Measurements from ENCODE around the gene MRPL55.

Gene MRPL55

DNA sequence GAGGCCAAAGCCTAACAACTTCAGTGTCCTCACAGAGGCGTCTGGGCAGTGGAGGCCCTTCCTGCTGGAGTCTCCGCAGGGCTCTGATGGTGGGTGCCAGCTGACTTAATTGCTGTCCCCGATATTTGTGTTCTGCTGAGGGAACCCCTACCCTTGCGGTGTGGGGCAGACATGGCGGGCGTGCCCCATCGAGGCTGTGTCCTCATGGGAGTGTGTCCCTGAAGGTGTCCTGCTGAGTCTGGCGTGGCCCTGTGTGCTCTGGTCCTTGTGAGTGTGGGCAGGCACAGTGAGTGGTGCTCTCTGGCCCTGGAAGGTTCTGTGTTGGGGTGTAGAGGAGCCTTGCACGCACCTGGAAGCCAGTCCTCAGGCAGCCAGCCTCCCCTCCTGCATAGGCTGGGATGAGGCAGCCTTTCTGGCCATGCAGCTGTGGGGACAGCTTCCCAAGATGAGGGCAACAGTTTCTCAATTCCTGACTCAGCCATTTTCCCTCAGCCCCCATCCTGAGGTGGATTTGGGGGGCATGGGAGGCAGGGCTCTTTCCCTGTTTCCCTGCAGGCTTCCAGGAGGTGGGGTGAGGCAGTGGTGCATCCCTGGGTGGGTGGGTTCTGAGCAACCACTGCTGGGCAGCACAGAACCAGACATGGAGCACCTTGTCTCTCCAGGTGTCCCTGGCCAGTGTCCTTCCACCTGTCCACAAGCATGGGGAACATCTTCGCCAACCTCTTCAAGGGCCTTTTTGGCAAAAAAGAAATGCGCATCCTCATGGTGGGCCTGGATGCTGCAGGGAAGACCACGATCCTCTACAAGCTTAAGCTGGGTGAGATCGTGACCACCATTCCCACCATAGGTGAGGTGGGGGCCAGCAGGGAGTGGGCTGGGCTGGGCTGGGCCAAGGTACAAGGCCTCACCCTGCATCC is 12.4 kb downstream of the MRPL55 start:
- TF ChIP-seq, protein P1, sequence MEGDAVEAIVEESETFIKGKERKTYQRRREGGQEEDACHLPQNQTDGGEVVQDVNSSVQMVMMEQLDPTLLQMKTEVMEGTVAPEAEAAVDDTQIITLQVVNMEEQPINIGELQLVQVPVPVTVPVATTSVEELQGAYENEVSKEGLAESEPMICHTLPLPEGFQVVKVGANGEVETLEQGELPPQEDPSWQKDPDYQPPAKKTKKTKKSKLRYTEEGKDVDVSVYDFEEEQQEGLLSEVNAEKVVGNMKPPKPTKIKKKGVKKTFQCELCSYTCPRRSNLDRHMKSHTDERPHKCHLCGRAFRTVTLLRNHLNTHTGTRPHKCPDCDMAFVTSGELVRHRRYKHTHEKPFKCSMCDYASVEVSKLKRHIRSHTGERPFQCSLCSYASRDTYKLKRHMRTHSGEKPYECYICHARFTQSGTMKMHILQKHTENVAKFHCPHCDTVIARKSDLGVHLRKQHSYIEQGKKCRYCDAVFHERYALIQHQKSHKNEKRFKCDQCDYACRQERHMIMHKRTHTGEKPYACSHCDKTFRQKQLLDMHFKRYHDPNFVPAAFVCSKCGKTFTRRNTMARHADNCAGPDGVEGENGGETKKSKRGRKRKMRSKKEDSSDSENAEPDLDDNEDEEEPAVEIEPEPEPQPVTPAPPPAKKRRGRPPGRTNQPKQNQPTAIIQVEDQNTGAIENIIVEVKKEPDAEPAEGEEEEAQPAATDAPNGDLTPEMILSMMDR (IDR thresholded peaks at IDR 0.05; ENCODE audit: low read length, missing control alignments) = no peak
- no peak for DNase-seq (ENCODE audit: low read depth)
- no peak overlapping the region for H3K4me3 ChIP-seq (replicated peaks; ENCODE audit: low read depth, low read length)

DNA sequence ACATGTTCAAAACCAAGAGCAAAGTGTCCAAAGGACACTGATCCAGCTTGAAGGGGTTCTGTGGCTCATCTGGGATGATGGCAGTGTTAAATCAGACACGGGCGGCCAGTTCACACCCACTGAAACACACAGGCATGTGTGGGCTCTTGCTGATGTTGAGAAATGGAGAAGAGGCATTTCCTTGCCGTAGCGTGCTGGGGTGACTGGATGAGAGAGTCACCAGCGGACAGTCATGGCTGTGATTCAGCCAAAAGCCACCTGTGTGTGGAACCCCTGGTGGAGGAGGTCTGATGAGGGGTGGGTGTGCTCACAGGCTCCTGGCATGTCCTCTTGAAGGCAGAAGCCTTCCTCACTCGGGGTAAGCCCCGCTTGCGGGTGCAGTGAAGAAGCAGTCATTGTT is 13.2 kb downstream of the MRPL55 start:
- H3K4me3 ChIP-seq (replicated peaks; ENCODE audit: low read depth, low read length) = no peak overlapping the region
- TF ChIP-seq, protein P1 (IDR thresholded peaks at IDR 0.05; ENCODE audit: low read length, missing control alignments) = no peak
- no peak for DNase-seq (ENCODE audit: low read depth)

DNA sequence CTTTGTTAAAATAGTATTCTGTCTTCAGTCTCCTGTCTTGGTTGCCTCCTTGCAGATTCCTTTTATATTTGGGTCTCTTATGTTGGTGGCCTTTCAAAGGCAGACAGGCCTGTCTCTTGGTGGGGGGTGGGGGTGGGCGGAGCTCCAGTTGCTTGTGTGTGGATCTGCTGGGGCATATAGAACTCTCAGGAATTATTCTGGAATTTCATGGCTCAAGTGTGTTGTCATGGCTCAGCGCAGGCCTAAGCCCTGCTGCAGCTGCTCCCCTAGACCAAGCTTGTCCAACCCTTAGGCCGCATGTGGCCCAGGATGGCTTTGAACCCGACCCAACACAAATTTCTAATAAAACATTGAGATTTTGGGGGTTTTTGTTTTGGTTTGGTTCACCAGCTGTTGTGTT is 13.9 kb downstream of the MRPL55 start:
- TF ChIP-seq, protein P1 (IDR thresholded peaks at IDR 0.05; ENCODE audit: low read length, missing control alignments) = no peak
- no peak overlapping the region for H3K4me3 ChIP-seq (replicated peaks; ENCODE audit: low read depth, low read length)
- no peak for DNase-seq (ENCODE audit: low read depth)

DNA sequence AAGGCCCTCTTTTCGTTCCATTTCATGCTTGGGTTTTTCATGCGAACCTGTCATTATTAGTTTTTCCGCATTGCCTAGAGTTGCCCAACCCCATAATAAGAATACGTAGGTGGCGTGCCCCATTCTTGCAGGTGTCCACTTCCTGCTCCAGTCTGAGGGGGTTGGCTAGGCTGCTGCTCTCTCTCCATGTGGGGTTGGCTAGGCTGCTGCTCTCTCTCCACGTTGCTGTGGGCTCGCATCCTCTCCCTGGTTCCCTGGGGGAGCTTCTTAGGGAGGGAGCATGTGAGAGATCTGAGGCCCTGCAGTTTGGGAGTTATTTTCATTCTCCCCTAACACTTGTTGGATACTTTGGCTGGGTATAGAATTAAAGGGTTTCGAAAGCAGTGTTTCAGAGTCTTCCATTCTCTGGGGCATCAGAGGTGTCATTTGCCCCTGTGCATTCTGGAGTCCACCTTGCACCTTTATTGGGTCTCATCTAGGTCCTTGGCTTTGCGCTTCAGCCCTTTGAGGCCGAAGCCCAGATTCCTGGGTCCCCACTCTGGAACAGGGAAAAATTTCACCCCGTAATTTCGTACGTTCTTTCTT is 14.6 kb downstream of the MRPL55 start:
- no peak for DNase-seq (ENCODE audit: low read depth)
- no peak overlapping the region for H3K4me3 ChIP-seq (replicated peaks; ENCODE audit: low read depth, low read length)
- TF ChIP-seq, protein P1 (IDR thresholded peaks at IDR 0.05; ENCODE audit: low read length, missing control alignments) = no peak

DNA sequence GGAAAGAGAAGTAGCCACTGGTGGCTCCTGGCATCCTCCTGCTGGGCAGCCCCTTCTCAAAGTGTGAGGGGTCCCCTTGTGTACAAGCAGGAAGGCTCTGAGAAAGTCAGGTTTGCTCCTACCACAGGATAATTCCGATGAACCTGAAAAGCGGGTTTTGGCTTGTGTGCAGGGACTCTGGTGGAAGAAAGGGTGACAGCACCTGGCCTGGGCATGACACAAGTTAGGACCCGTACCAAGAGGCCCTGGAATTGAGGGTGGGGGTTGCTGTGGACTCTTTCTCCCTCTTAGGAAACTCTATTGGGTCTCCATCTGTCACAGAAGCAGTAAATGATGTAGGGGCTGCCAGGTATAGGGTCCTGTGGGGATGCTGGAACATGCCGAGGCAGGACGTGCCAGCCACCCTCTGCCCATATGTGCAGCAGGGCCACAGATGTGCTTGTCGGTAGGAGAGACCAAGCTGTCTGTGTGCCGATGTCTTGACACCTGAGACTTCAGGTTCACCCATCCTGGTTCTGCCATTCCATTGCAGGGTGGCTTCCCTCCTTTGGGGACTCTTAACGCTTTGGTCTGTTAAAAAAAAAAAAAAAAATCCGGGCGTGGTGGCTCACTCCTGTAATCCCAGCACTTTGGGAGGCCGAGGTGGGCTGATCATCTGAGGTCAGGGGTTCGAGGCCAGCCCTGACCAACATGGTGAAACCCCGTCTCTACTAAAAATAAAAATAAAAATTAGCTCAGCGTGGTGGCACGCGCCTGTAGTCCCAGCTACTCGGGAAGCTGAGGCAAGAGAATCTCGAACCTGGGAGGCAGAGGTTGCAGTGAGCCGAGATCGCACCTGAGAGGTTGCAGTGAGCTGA is 15.8 kb downstream of the MRPL55 start:
- no peak overlapping the region for H3K4me3 ChIP-seq (replicated peaks; ENCODE audit: low read depth, low read length)
- no peak for DNase-seq (ENCODE audit: low read depth)
- TF ChIP-seq, protein P1 (IDR thresholded peaks at IDR 0.05; ENCODE audit: low read length, missing control alignments) = no peak

DNA sequence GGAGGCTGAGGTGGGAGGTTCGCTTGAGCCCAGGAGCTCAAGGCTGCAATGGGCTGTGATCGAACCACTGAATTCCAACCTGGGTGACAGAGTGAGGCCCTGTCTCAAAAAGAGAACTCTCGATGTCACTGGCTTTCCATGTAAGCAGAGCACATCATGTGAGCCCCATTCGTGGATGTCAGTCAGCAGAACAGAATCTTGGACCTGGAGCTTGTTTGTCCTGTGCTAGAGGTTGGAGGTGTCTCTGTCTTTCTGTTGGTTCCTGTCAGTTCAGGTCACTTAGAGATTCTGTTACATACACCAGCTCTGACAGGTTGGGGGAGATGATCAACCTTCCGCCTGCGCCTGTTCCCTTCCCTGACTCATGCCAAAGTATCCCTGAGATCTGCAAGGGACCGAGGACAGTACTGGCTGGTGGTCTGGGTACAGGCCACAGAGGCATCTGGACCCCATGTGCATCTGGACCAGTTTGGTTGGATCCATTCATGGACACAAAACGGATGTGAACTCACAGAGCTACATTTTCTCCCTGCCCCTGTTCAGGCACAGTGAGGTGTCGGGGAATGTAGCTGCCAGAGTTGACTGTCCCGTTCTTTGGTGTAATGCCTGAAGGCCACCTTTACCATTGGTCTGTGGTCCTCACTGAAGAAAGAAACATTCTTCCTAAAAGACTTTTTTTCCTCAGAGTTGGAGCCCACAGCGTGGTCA is 16.6 kb downstream of the MRPL55 start:
- no peak for DNase-seq (ENCODE audit: low read depth)
- TF ChIP-seq, protein P1 (IDR thresholded peaks at IDR 0.05; ENCODE audit: low read length, missing control alignments) = no peak
- H3K4me3 ChIP-seq (replicated peaks; ENCODE audit: low read depth, low read length) = no peak overlapping the region

All from fibroblast of pulmonary artery (primary cell).